Measurements from ENCODE around the gene DISP2.
A peak's percentile ranks its signal among the peaks of the same experiment; 100 is the strongest.

DISP2 gene

GRCh38 chr15:40343512-40343911 is 14.5 kb upstream of the DISP2 start:
- no peak for DNase-seq

GRCh38 chr15:40344217-40344616 is 13.8 kb upstream of the DISP2 start:
- DNase-seq, result no peak

- DNase-seq, result peak; percentile 56
These were observed 13.3 kb upstream of the DISP2 start for GRCh38 chr15:40344631-40345120.

DNA sequence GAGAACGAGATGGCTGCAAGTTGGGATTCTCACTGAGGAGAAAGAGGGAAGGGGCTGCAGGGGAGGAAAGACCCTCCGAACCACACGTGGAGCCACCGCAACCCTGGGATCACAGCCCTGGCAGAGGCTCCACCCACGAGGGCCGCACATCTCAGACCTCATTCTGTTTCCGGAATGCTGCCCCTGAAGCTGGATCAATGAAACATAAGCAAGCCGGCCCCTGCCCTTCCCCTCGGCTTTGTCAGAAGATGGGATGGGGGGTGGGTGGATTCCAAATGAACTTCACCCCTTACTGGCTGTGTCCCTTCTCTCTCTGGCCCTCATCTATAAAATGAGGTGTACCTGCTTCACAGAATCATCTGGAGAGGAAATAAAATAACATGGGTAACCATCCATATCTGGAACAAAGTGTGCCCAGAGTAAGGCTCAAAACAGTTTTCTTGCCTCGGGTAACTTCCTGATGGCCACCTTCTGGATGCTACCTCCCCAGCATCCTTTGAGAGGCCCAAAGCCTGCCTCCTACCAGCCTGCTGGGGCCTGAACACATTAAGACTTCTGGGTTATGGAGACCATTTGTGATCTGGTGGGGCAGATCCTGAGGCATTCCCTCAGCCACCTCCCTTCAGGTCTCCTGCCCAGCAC is 12.7 kb upstream of the DISP2 start:
- DNase-seq, result no peak

- no peak for DNase-seq
These were observed 12.0 kb upstream of the DISP2 start for GRCh38 chr15:40345867-40346578.

- DNase-seq, result no peak
These were observed 11.2 kb upstream of the DISP2 start for GRCh38 chr15:40346579-40347558.

DNA sequence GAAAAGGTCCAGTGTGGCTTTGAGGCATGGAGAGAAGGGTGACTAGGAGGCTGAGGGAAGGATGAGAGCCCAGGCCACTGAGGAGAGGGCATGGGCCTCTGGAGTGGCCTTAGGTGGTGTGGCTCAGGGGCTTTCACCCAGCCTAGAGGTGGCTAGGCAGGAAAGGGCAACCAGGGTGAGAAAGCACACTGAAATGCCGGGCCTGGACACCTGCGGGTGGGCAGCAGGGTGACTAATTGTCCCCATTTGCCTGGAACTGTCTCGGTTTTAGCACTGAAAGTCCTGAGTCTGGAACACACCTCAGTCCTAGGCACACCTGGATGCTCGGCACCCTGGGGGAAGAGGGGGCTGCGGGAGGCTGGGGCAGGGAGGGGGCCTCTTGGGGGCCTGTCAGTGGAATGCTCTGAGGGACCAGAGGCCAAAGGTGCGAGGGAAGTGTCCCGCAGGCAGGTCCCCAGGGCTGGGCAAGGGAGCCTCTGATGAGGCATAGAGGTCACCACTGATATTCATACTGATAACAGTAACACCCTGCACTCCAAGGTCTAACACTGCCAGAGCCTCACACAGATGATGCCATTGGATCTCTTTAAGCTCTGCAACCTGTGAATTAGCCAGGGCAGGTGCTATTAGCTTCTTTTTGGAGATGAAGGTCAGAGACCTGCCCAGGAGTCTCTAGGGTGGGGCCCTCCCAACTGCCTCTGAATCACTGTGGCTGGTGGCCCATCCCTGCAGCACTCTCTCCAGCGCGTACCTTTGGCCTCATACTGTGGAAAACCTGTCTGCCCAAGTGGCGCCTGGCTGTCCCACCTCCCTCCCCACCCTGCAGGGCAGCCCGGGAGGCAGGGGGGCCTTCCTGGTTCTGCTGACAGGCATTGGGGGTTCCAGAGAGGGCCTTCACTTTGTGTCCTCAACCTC is 10.2 kb upstream of the DISP2 start:
- no peak for DNase-seq

DNA sequence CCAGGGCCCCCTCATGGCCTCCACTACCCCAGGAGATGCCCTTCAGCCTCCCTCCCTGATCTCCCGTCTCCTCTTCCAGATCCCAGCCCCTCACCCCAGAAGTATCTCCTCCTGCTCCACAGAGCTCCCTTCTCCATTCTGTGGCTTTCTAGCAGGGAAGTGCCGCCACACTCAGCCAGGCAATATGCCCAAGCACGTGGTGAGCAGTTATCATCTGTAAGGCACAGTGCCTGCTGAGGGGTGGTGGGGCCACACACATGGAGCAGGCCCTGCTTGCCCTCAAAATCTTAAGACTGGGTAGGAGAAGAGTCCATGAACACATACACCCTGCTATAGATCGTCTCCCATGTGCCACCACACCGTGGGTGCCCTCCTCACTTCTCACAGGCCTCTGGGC is 9.5 kb upstream of the DISP2 start:
- no peak for DNase-seq

GRCh38 chr15:40349163-40349562 is 8.9 kb upstream of the DISP2 start:
- DNase-seq, result no peak

GRCh38 chr15:40352281-40352901 is 5.6 kb upstream of the DISP2 start:
- DNase-seq, result no peak

DNA sequence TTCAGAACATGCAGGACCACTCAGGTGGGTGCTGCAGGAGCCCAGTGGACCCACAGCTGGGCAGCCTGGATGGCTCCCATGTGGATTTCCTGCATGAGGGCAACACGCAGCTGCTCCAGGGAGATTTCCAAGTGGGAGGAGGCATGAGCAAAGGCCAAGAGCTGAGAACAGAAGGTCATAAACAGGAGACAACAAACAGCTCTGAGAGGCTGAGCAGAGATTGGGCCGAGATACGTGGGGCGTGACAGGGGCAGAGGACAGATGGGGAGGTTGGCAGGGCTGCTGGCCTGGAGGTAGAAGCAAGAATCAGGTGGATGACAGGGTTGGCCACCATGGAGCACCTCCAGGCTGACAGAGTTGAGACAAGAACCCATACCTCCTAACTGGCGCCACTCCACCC is 4.3 kb upstream of the DISP2 start:
- DNase-seq, result peak; percentile 35

GRCh38 chr15:40354408-40355171 is 3.4 kb upstream of the DISP2 start:
- peak; percentile 86 for DNase-seq

- no peak for DNase-seq
These were observed 1.9 kb upstream of the DISP2 start for GRCh38 chr15:40355976-40356585.

DNA sequence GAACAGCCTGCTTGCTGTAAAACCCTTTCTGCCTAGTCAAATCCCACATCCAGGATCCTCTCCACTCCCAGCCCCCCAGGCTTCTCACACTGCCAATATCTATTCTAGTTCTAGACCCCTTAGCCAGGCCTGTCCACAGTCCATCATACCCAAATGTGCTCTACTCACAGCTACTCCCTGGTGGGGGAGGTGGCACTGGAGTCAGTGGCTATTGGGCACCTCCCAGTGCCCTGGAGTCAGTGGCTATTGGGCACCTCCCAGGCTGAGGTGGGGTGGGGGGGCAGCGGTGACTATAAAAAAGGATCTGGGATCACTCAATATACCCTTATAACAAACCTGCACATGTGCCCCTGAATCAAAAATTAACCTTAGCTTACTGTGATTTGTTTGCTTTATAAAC is 773 bp upstream of the DISP2 start:
- DNase-seq, result no peak

DNA sequence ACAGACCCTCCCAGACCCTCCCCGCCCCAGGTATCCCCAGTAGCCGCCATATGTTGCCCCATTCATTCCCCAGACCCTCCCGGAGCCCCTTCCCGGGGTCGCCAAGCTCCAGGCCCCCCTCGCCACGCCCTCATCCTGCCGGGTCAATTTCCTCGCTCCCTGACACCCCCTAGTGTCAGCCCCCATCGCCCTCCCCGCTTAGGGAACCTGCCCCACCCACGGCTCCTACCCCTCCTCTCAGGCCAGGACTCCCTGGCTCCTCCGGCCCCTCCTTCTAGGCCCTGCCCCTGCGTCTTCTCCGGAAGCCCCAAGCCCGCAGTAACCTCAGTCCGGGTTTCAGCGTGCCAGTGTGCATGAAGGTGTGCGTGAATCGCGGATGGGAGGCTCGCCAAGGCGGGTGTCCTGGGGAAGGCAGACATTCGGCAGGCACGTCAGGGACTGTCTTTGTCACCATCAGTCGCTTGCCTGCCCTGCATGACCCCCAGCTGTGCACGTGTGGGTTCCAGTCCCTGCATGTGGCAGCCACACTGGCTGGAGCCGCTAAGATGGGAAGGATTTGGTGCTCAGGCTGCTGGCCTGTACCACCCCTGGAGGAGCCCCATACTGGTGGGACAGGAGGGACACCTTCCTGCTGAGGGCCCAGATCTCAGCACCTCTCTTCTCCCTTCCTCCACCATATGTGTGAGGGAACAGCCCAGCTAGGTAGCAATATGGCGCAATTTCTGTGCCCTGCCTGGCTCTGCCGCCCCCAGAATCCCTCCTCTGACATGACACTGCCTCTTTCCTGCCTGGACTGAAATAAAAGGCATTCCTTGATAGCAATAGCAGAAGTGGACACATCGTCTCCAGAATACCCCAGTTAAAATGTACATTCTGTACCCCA is 693 bp downstream of the DISP2 start:
- DNase-seq, result peak; percentile 41

DNA sequence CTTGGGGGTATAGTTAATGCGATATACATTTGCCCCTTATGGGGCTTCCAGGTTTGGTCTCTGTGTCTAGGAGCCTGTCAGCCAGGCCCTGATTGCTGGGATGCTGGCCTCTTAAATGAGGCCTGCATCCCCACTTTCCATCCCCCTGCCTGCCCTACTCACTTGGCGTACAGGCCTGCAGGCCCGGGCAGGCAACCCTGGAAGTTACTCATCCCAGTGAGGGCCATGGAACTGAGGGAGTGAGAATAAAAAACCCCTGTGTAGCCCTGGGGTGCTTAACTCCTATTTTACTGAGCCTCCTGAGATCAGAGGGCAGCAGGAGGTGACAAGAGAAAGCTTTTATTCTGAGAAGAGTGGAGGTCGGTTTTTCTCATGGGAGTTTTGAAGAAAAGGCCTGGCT is 2.0 kb downstream of the DISP2 start:
- no peak for DNase-seq

DNA sequence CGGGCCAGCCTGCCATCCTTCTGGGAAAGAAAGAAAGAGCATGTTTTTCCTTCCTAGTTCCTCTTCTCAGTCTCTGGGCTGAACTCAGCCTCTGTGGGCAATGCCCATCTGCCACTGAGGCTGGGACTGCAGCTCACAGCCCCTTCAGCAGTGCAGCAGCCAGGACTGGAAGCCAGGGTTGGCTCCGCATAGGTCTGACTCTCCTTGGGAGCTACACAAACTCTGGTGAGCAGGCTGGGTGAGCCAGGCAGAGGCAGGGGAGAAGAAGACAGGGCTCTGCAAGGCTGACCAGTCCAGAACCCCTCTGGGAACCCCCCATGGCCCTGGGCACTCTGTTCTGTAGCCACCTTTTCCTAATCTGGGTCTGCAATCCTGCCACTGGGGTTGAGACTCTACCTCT is 3.6 kb downstream of the DISP2 start:
- no peak for DNase-seq

DNA sequence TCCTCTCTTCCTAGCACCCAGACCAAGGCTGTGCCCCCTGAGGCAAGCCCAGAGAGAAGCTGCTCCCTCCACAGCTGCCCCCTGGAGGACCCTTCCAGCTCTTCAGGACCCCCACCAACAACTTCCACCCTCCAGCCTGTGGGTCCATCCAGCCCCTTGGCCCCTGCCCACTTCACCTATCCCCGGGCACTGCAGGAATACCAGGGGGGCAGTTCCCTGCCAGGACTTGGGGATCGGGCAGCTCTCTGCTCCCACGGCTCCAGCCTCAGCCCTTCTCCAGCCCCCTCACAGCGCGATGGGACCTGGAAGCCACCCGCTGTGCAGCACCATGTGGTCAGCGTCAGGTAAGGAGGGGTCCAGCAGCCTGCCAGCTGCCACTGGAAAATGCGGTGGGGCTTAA is 5.6 kb downstream of the DISP2 start:
- DNase-seq, result no peak

- DNase-seq, result no peak
These were observed 6.2 kb downstream of the DISP2 start for GRCh38 chr15:40364251-40364650.

GRCh38 chr15:40365016-40365415 is 7.0 kb downstream of the DISP2 start:
- DNase-seq, result no peak

All from NCI-H1092 treated with DMSO at 0.1 percent for 48 hours (cell line).